ENCODE measurements around the gene MUC5AC. TPM values are rescaled to one million over a fixed set of nuclear protein-coding genes. Genes with fewer than 3 reads are reported as not detected.

MUC5AC gene
- total RNA-seq, 6 experiments from 2014 or later = not detected

GRCh38 chr11:1220941-1221721 lies 63.4 kb downstream of the MUC5AC start:
- H3K9me3 Mint-ChIP-seq = no peaks in the 10 kb centered on the region
- peaks cover 17% of the 10 kb centered on the region for H3K27me3 Mint-ChIP-seq (ENCODE audit: insufficient read depth)
- DNase-seq = no peak
- no peaks in the 10 kb centered on the region for H3K36me3 Mint-ChIP-seq (ENCODE audit: low read depth)
- no peaks in the 10 kb centered on the region for H3K4me1 Mint-ChIP-seq (ENCODE audit: low read depth)
- no peak for TF ChIP-seq CTCF (IDR thresholded peaks at IDR 0.05)
- H3K4me3 Mint-ChIP-seq = no peak overlapping the region
- H3K27ac Mint-ChIP-seq = no peak overlapping the region

GRCh38 chr11:1221848-1222311 lies 64.1 kb downstream of the MUC5AC start:
- Mint-ChIP-seq H3K27ac (no peak overlapping the region), H3K27me3 (ENCODE audit: insufficient read depth) (peaks cover 12% of the 10 kb centered on the region), H3K36me3 (ENCODE audit: low read depth) (no peaks in the 10 kb centered on the region), H3K4me3 (no peak overlapping the region), H3K4me1 (ENCODE audit: low read depth) (no peaks in the 10 kb centered on the region), H3K9me3 (no peaks in the 10 kb centered on the region)
- DNase-seq = no peak
- TF ChIP-seq CTCF (IDR thresholded peaks at IDR 0.05) = no peak

- Mint-ChIP-seq H3K4me1 (ENCODE audit: low read depth) (no peaks in the 10 kb centered on the region), H3K4me3 (no peak within 1 kb of the TSS), H3K27ac (no peak within 1 kb of the TSS), H3K27me3 (ENCODE audit: insufficient read depth) (peaks cover 9% of the 10 kb centered on the region), H3K36me3 (ENCODE audit: low read depth) (no peaks in the 10 kb centered on the region), H3K9me3 (no peaks in the 10 kb centered on the region)
- DNase-seq = no peak
- no peak for TF ChIP-seq CTCF (IDR thresholded peaks at IDR 0.05)
Observed at GRCh38 chr11:1222491-1223345, 65.0 kb downstream of the MUC5AC start, which contains the start of gene MUC5B. Gene MUC5B (plus strand): TSS chr11:1223066. CDS start chr11:1223124, 58 bp downstream.

- no peak overlapping the region for H3K4me3 Mint-ChIP-seq
- no peaks in the 10 kb centered on the region for H3K9me3 Mint-ChIP-seq
- H3K27me3 Mint-ChIP-seq (ENCODE audit: insufficient read depth) = peaks cover 6% of the 10 kb centered on the region
- H3K36me3 Mint-ChIP-seq (ENCODE audit: low read depth) = no peaks in the 10 kb centered on the region
- no peak for DNase-seq
- no peaks in the 10 kb centered on the region for H3K4me1 Mint-ChIP-seq (ENCODE audit: low read depth)
- TF ChIP-seq CTCF (IDR thresholded peaks at IDR 0.05) = no peak
- H3K27ac Mint-ChIP-seq = no peak overlapping the region
Observed at GRCh38 chr11:1223346-1224110, 65.8 kb downstream of the MUC5AC start.

GRCh38 chr11:1224111-1224490 lies 66.3 kb downstream of the MUC5AC start:
- Mint-ChIP-seq H3K36me3 (ENCODE audit: low read depth) (no peaks in the 10 kb centered on the region), H3K27me3 (ENCODE audit: insufficient read depth) (peaks cover 6% of the 10 kb centered on the region), H3K27ac (no peak overlapping the region), H3K4me1 (ENCODE audit: low read depth) (no peaks in the 10 kb centered on the region), H3K9me3 (no peaks in the 10 kb centered on the region), H3K4me3 (no peak overlapping the region)
- TF ChIP-seq CTCF (IDR thresholded peaks at IDR 0.05) = no peak
- DNase-seq = no peak

Data from HFFc6 (cell line).